Stimulated activated CD4-positive, alpha-beta T cell treated with anti-CD3 and anti-CD28 coated beads, Interleukin-1b, Interleukin-23, amount 100 ng/mL, for 4 hours (primary cell): ENCODE data around the gene SRSF8.

Source experiments
- DNase-seq, 2 donors: peaks; one replicate each; pipeline ENCODE4 v3.0.0-alpha.2; 2020; ENCODE audit warnings: low read depth in 2 of 2

Gene SRSF8

GRCh38 chr11:95068549-95068948 lies 1.8 kb downstream of the SRSF8 start:
- no peak for DNase-seq

GRCh38 chr11:95070471-95070870 lies 3.8 kb downstream of the SRSF8 start:
- DNase-seq: no peak

- no peak for DNase-seq
Measured at GRCh38 chr11:95072948-95073347, 6.2 kb downstream of the SRSF8 start.

GRCh38 chr11:95074792-95075563 lies 8.3 kb downstream of the SRSF8 start:
- DNase-seq: no peak

GRCh38 chr11:95076416-95076815 lies 9.7 kb downstream of the SRSF8 start:
- DNase-seq: no peak

- DNase-seq: no peak
Measured at GRCh38 chr11:95076981-95077380, 10.3 kb downstream of the SRSF8 start.

- DNase-seq: no peak
Measured at GRCh38 chr11:95078526-95078925, 11.8 kb downstream of the SRSF8 start.

- no peak for DNase-seq
Measured at GRCh38 chr11:95081010-95081409, 14.3 kb downstream of the SRSF8 start.

GRCh38 chr11:95081412-95081811 lies 14.7 kb downstream of the SRSF8 start:
- no peak for DNase-seq

GRCh38 chr11:95082576-95083001 lies 15.9 kb downstream of the SRSF8 start:
- no peak for DNase-seq

- no peak for DNase-seq
Measured at GRCh38 chr11:95084509-95084908, 17.8 kb downstream of the SRSF8 start.

- no peak for DNase-seq
Measured at GRCh38 chr11:95085117-95085816, 18.5 kb downstream of the SRSF8 start.

- no peak for DNase-seq
Measured at GRCh38 chr11:95086151-95086550, 19.4 kb downstream of the SRSF8 start.

- DNase-seq: no peak
Measured at GRCh38 chr11:95086836-95087570, 20.3 kb downstream of the SRSF8 start.

- DNase-seq: no peak
Measured at GRCh38 chr11:95088946-95089619, 22.4 kb downstream of the SRSF8 start.

- DNase-seq: peak; percentile 74 to 79
Measured at GRCh38 chr11:95089620-95090542, 23.2 kb downstream of the SRSF8 start, which contains the start of gene ENDOD1. Gene ENDOD1 (plus strand): TSS chr11:95089846. CDS start chr11:95089928, 82 bp downstream.

- no peak for DNase-seq
Measured at GRCh38 chr11:95091663-95092180, 25.0 kb downstream of the SRSF8 start.

- DNase-seq: no peak
Measured at GRCh38 chr11:95092549-95093324, 26.0 kb downstream of the SRSF8 start.

- no peak for DNase-seq
Measured at GRCh38 chr11:95093548-95093947, 26.8 kb downstream of the SRSF8 start.
